ENCODE results near the gene EDA.

DNA sequence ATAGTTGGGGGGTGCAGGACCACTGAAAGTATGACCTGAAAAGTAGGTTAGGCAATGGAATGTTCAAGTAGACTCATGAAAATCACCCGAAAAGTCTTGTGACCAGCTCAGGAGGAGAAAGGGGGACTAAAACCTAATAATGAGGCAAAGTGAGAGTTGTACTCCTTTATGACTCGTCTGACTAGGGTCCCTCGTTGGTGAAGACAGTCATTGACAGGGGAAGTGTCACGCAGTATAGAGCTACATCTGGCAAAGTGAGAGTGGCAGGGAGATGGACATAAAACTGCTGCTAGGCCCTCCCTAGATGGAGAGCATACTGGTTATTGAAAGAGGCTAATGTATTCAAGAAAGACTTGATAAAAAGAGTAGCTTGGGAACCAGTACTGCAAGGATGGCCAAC lies 466.8 kb downstream of the EDA start:
- TF ChIP-seq, protein P1, sequence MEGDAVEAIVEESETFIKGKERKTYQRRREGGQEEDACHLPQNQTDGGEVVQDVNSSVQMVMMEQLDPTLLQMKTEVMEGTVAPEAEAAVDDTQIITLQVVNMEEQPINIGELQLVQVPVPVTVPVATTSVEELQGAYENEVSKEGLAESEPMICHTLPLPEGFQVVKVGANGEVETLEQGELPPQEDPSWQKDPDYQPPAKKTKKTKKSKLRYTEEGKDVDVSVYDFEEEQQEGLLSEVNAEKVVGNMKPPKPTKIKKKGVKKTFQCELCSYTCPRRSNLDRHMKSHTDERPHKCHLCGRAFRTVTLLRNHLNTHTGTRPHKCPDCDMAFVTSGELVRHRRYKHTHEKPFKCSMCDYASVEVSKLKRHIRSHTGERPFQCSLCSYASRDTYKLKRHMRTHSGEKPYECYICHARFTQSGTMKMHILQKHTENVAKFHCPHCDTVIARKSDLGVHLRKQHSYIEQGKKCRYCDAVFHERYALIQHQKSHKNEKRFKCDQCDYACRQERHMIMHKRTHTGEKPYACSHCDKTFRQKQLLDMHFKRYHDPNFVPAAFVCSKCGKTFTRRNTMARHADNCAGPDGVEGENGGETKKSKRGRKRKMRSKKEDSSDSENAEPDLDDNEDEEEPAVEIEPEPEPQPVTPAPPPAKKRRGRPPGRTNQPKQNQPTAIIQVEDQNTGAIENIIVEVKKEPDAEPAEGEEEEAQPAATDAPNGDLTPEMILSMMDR (IDR thresholded peaks at IDR 0.05) = no peak
- TF ChIP-seq POLR2A (IDR thresholded peaks at IDR 0.05) (no peak), EP300 (IDR thresholded peaks at IDR 0.05) (no peak)
